GM23338 (cell line): ENCODE measurements around the gene CDH23. TPM values are rescaled to one million over a fixed set of nuclear protein-coding genes. Genes with fewer than 3 reads are reported as not detected.

ENCODE experiments used
- ATAC-seq: fragments of 200-7000 bp; cut with Tn5 transposase; 3 replicates; pipeline ENCODE4 v1.9.1; 2020
- DNase-seq: peaks from one replicate; pipeline ENCODE4 v3.0.0-alpha.2; 2015; ENCODE audit warnings: low spot score
- H2AFZ ChIP-seq: fragments of 200-600 bp; sonication (generic); 2 replicates; pipeline ENCODE4 v1.8.0; 2016; ENCODE audit warnings: antibody characterized with exemption, mild to moderate bottlenecking, moderate library complexity
- H3F3A ChIP-seq: fragments of 200-600 bp; sonication (generic); replicated peaks from 2 replicates; pipeline ENCODE4 v1.8.0; 2017; ENCODE audit warnings: antibody characterized with exemption, mixed run types, low read depth
- H3K27ac ChIP-seq: fragments of 200-600 bp; sonication (generic); 2 replicates; pipeline ENCODE4 v1.6.1; 2016; ENCODE audit warnings: low read depth
- H3K27me3 ChIP-seq: fragments of 200-600 bp; sonication (generic); 2 replicates; pipeline ENCODE4 v1.8.0; 2016; ENCODE audit warnings: mild to moderate bottlenecking, mixed run types, moderate library complexity; ENCODE audit not compliant: insufficient read depth
- H3K36me3 ChIP-seq: fragments of 200-600 bp; sonication (generic); 2 replicates; pipeline ENCODE4 v1.8.0; 2016; ENCODE audit warnings: mild to moderate bottlenecking; ENCODE audit not compliant: insufficient read depth
- H3K4me1 ChIP-seq: fragments of 200-600 bp; sonication (generic); 2 replicates; pipeline ENCODE4 v1.8.0; 2016; ENCODE audit warnings: mild to moderate bottlenecking, moderate library complexity; ENCODE audit not compliant: insufficient read depth
- H3K4me2 ChIP-seq: fragments of 200-600 bp; sonication (generic); 2 replicates; pipeline ENCODE4 v1.7.1; 2017; ENCODE audit warnings: mixed run types
- H3K4me3 ChIP-seq: fragments of 200-600 bp; sonication (generic); 2 replicates; pipeline ENCODE4 v1.6.1; 2016; ENCODE audit warnings: mixed run types
- H3K79me2 ChIP-seq: fragments of 200-600 bp; sonication (generic); replicated peaks from 2 replicates; pipeline ENCODE4 v1.8.0; 2017; ENCODE audit warnings: mild to moderate bottlenecking; ENCODE audit not compliant: insufficient read depth
- H3K9me2 ChIP-seq: fragments of 200-600 bp; sonication (generic); 2 replicates; pipeline ENCODE4 v1.8.0; 2017; ENCODE audit not compliant: insufficient read depth
- H4K20me1 ChIP-seq: fragments of 200-600 bp; sonication (generic); replicated peaks from 2 replicates; pipeline ENCODE4 v1.8.0; 2017; ENCODE audit warnings: mild to moderate bottlenecking; ENCODE audit not compliant: insufficient read depth
- H3K27ac Mint-ChIP-seq: 2 replicates; pipeline ENCODE4 v1.8.0; 2020; ENCODE audit warnings: inconsistent platforms, mild to moderate bottlenecking, moderate library complexity, mixed read lengths
- H3K27me3 Mint-ChIP-seq: 3 replicates; pipeline ENCODE4 v1.8.0; 2022; ENCODE audit warnings: low read depth, mild to moderate bottlenecking, moderate library complexity, mixed read lengths, inconsistent platforms; ENCODE audit not compliant: insufficient read depth, poor library complexity
- H3K36me3 Mint-ChIP-seq: 3 replicates; pipeline ENCODE4 v1.8.0; 2021; ENCODE audit warnings: low read depth, mild to moderate bottlenecking, inconsistent platforms, moderate library complexity, mixed read lengths
- H3K4me1 Mint-ChIP-seq: 3 replicates; pipeline ENCODE4 v1.8.0; 2020; ENCODE audit warnings: mild to moderate bottlenecking, inconsistent platforms, mixed read lengths
- H3K4me3 Mint-ChIP-seq: 3 replicates; pipeline ENCODE4 v1.8.0; 2021; ENCODE audit warnings: moderate library complexity, mild to moderate bottlenecking, inconsistent platforms, mixed read lengths
- H3K9me3 Mint-ChIP-seq: 3 replicates; pipeline ENCODE4 v1.8.0; 2020; ENCODE audit warnings: moderate library complexity, mild to moderate bottlenecking, inconsistent platforms, mixed read lengths
- STAT1 ChIP-seq: IDR thresholded peaks from one replicate; pipeline ENCODE4 v1.6.1; 2016; ENCODE audit warnings: antibody characterized with exemption; ENCODE audit not compliant: unreplicated experiment
- polyA plus RNA-seq: library from polyadenylated mRNA; unstranded; fragments of >200 nt; fragmentation: Nextera tagmentation; extraction: Ambion mirVana; gene quantifications from 2 replicates; pipeline ENCODE4 v1.2.1, GENCODE V29; 2016
- total RNA-seq: library from RNA; depleted of rRNA; stranded (reverse); fragments of >200 nt; shearing (Covaris generic); gene quantifications from 2 replicates; pipeline ENCODE4 v1.2.3, GENCODE V29; 2014
- TF ChIP-seq, protein P1 (sequence below): fragments of 250-450 bp; sonication (Bioruptor Pico); IDR thresholded peaks from 2 replicates; pipeline ENCODE4 v1.5.0; 2020; ENCODE audit warnings: mild to moderate bottlenecking, moderate library complexity
- TF ChIP-seq, protein P2 (sequence below), 2 experiments: fragments of 200-600 bp in 1 of 2; sonication (generic) in 1 of 2; conservative IDR thresholded peaks; 2 replicates each; pipeline versions ENCODE4 v1.5.1 to v1.6.1; 2016 to 2017; ENCODE audit warnings: antibody characterized with exemption in 2 of 2, low read depth in 2 of 2, mild to moderate bottlenecking in 2 of 2, moderate library complexity in 1 of 2

The CDH23 gene
- total and polyA plus RNA-seq, 2 experiments from 2014 or later = 0.95 to 4.3 TPM

DNA sequence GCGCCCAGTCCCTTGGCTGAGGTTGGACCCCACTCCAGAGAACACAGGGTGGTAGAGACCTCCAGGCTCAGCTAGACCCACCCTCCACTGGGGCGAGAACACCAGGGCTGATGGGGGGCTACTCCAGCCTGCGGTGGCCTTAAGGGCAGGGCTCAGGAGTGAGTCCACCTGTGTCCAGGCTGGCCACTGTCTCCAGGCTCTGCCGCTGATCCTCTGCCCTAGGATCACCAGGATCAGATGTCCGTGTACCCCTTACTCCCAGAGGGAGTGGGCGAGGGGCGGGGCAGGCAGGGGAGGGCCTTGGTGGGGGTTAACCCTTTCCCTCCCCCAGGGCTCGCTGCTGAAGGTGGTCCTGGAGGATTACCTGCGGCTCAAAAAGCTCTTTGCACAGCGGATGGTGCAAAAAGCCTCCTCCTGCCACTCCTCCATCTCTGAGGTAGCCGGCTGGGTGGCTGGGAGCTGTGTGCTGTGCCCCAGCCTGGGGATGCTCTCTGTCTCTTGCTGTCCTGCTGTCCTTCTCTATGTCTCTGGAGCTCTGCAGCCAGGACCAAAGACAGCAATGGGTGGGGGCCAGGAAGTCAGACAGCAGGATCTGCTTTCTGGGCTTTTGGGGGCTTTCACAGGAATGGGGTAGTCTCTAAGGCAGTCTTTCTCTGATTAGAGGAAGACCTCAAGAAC lies 416.3 kb downstream of the CDH23 start (continued):
- TF ChIP-seq, protein P1, sequence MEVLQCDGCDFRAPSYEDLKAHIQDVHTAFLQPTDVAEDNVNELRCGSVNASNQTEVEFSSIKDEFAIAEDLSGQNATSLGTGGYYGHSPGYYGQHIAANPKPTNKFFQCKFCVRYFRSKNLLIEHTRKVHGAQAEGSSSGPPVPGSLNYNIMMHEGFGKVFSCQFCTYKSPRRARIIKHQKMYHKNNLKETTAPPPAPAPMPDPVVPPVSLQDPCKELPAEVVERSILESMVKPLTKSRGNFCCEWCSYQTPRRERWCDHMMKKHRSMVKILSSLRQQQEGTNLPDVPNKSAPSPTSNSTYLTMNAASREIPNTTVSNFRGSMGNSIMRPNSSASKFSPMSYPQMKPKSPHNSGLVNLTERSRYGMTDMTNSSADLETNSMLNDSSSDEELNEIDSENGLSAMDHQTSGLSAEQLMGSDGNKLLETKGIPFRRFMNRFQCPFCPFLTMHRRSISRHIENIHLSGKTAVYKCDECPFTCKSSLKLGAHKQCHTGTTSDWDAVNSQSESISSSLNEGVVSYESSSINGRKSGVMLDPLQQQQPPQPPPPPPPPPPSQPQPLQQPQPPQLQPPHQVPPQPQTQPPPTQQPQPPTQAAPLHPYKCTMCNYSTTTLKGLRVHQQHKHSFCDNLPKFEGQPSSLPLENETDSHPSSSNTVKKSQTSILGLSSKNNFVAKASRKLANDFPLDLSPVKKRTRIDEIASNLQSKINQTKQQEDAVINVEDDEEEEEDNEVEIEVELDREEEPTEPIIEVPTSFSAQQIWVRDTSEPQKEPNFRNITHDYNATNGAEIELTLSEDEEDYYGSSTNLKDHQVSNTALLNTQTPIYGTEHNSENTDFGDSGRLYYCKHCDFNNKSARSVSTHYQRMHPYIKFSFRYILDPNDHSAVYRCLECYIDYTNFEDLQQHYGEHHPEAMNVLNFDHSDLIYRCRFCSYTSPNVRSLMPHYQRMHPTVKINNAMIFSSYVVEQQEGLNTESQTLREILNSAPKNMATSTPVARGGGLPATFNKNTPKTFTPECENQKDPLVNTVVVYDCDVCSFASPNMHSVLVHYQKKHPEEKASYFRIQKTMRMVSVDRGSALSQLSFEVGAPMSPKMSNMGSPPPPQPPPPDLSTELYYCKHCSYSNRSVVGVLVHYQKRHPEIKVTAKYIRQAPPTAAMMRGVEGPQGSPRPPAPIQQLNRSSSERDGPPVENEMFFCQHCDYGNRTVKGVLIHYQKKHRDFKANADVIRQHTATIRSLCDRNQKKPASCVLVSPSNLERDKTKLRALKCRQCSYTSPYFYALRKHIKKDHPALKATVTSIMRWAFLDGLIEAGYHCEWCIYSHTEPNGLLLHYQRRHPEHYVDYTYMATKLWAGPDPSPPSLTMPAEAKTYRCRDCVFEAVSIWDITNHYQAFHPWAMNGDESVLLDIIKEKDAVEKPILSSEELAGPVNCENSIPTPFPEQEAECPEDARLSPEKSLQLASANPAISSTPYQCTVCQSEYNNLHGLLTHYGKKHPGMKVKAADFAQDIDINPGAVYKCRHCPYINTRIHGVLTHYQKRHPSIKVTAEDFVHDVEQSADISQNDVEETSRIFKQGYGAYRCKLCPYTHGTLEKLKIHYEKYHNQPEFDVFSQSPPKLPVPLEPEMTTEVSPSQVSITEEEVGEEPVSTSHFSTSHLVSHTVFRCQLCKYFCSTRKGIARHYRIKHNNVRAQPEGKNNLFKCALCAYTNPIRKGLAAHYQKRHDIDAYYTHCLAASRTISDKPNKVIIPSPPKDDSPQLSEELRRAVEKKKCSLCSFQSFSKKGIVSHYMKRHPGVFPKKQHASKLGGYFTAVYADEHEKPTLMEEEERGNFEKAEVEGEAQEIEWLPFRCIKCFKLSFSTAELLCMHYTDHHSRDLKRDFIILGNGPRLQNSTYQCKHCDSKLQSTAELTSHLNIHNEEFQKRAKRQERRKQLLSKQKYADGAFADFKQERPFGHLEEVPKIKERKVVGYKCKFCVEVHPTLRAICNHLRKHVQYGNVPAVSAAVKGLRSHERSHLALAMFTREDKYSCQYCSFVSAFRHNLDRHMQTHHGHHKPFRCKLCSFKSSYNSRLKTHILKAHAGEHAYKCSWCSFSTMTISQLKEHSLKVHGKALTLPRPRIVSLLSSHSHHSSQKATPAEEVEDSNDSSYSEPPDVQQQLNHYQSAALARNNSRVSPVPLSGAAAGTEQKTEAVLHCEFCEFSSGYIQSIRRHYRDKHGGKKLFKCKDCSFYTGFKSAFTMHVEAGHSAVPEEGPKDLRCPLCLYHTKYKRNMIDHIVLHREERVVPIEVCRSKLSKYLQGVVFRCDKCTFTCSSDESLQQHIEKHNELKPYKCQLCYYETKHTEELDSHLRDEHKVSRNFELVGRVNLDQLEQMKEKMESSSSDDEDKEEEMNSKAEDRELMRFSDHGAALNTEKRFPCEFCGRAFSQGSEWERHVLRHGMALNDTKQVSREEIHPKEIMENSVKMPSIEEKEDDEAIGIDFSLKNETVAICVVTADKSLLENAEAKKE = no peak

DNA sequence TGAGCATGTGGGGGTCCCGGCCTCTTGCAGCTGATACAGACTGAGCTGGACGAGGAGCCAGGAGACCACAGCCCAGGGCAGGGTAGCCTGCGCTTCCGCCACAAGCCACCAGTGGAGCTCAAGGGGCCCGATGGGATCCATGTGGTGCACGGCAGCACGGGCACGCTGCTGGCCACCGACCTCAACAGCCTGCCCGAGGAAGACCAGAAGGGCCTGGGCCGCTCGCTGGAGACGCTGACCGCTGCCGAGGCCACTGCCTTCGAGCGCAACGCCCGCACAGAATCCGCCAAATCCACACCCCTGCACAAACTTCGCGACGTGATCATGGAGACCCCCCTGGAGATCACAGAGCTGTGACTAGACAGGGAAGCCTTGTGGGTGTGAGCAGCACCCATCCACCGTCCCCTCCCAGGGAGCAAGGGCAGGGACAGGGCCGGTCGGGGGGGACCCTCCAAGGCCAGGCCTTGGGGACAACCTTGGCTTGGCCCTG lies 418.2 kb downstream of the CDH23 start:
- ATAC-seq (peak; percentile 77), DNase-seq (peak; percentile 68)
- H3K36me3 ChIP-seq = peaks cover 25% of the 10 kb centered on the region
- H3K27ac ChIP-seq = no peak overlapping the region
- no peaks in the 10 kb centered on the region for H3K27me3 ChIP-seq
- no peak overlapping the region for H3K4me2 ChIP-seq
- no peaks in the 10 kb centered on the region for H3F3A ChIP-seq
- no peaks in the 10 kb centered on the region for H3K79me2 ChIP-seq
- no peak overlapping the region for H2AFZ ChIP-seq
- no peak for TF ChIP-seq STAT1
- TF ChIP-seq, protein P2, sequence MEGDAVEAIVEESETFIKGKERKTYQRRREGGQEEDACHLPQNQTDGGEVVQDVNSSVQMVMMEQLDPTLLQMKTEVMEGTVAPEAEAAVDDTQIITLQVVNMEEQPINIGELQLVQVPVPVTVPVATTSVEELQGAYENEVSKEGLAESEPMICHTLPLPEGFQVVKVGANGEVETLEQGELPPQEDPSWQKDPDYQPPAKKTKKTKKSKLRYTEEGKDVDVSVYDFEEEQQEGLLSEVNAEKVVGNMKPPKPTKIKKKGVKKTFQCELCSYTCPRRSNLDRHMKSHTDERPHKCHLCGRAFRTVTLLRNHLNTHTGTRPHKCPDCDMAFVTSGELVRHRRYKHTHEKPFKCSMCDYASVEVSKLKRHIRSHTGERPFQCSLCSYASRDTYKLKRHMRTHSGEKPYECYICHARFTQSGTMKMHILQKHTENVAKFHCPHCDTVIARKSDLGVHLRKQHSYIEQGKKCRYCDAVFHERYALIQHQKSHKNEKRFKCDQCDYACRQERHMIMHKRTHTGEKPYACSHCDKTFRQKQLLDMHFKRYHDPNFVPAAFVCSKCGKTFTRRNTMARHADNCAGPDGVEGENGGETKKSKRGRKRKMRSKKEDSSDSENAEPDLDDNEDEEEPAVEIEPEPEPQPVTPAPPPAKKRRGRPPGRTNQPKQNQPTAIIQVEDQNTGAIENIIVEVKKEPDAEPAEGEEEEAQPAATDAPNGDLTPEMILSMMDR (conservative IDR thresholded peaks at IDR 0.05; ENCODE audit: low read depth in 2 of 2) = peak; percentile 14 to 36; a peak in 2 of 4 replicates
- H3K4me3 ChIP-seq = no peak overlapping the region
- no peaks in the 10 kb centered on the region; the same call in 1 of the 2 replicates for H4K20me1 ChIP-seq
- H3K9me2 ChIP-seq = no peaks in the 10 kb centered on the region
- Mint-ChIP-seq H3K27ac (peak overlapping the region; percentile 80; the same call in 1 of the 2 replicates), H3K4me3 (no peak overlapping the region), H3K9me3 (no peaks in the 10 kb centered on the region; the same call in 2 of the 3 replicates), H3K36me3 (peaks cover 50% of the 10 kb centered on the region), H3K4me1 (peaks cover 2% of the 10 kb centered on the region; the same call in 2 of the 3 replicates), H3K27me3 (peaks cover 6% of the 10 kb centered on the region)
- H3K4me1 ChIP-seq = no peaks in the 10 kb centered on the region
